GM18870 (cell line): ENCODE data around the gene NCK2.

Experiments used
- ATAC-seq: cut with Tn5 transposase; IDR thresholded peaks from one replicate; pipeline ENCODE4 v1.9.1; 2021; ENCODE audit warnings: moderate library complexity; ENCODE audit not compliant: unreplicated experiment

Gene NCK2

DNA sequence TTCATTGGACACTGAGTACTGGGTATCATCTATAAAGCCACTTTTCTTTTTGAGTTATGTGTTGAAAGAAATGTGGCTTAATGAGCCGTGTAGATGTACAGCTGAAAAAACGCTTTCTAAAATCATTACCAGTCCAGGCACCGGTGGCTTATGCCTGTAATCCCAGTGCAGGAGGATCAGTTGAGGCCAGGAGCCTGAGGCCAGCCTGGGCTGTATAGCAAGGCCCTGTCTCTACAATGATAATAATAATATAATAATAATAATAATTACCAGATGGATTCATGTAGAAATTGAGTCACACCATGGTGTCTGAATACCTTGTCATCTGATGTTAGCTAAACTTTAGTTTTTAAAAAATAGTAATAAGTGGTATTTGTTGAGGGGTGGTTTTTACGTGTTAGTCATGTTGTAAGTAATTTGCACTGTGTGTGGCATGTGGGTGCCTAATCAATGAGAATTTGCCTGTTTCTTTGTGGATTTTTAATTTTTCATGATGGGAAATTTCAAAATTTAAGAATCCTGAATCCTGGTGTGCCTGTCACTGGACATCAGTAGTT is 30.1 kb downstream of the NCK2 start:
- no peak for ATAC-seq

DNA sequence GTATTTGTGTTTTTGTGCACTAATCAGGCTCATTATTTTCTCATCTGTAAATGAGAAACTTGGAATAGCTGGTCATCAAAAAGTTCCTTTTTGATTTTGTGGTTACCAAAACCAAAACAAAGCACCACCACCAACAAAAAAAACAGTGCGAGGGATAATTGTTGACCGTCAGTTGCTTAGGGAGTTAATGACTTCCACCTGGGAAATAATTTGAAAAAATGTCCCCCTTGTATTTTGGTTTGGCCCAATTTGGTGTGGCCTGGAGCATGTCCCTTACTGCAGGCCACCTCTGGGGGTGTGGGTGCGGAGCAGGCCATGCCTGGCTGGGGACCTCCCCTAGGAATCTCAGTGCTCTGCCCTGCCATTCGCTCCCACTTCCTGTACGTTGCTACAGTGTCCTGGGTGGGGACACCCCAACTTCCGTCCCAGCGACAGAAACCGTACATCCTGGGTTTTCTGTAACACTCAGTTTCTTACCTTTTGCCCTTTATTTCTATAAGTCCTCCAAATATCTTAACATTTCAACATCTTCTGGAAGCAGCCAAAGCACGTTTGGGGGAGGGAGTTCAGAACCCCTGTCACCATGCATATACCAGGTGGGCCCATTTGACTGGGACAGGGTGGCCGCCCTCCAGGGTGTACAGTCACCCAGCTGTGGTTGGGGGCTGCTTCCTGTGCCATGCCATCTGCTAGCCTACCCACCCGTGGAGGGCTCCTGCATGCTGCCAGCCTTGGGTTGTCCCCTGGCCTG is 31.3 kb downstream of the NCK2 start:
- ATAC-seq, result peak; percentile 54

DNA sequence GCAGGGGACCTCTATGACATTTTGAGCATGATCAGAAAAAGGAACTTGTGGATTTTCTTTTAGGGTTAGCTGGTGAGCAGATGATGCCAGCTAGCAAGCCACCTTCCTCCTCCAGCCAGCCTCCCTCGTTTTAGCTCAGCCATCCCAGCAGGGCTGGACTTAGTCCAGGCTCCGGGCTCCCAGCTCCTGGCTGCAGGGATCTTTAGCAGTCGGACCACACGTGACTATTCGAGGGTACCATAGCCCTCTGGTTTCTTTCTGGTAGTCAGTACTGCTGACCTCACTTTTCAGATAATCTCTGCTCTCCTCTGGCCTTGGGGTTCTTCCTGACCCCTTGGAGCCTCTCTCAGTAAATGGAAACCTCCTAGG is 31.8 kb downstream of the NCK2 start:
- peak; percentile 10 for ATAC-seq

DNA sequence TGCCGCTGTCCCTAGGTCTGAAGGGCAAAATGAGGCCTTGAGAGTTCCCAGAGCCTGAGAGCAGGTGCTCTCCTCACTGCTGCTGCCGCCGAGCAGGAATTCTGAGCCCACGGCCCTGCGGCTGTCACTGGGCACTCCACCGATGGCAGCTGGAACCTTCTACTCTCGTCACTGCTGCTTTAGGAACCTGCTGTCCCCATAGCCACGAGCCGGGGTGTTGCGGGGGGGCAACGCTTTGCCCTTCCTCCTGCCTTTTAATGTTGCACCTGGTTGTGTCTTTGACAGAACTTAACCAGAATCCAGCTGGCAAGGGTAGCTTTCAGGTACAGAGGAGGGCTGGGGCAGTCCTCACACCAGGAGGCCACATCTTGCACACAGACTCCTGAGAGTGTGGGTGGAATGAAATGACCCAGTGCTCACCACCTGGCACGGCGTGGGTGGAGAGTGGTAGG is 32.3 kb downstream of the NCK2 start:
- ATAC-seq, result peak; percentile 36

DNA sequence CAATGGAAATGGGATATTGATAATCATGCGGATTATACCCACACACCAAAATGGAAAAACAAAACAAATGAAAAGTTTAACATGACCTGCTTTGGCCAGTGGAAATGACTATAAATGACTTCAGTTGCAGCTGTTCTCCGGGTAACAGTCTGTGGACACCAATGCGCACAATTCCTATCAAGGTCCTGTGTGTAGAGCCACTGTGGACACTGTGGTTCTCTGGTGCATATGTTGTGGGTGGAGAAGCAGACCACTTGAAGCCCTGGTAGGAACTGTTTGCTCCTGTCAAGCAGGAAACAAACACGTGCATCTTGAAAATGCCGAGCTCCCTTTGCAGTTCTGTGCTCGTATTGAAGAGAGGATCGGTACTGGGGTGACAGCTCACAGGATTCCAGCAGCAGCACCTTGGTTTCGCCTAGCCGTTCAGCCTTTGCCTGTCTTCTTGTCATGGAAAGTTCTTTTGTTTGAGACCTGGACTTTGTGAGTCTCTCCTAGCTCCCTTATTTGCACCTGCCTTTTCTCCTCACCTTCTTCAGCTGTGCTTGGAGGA is 32.9 kb downstream of the NCK2 start:
- ATAC-seq, result no peak

DNA sequence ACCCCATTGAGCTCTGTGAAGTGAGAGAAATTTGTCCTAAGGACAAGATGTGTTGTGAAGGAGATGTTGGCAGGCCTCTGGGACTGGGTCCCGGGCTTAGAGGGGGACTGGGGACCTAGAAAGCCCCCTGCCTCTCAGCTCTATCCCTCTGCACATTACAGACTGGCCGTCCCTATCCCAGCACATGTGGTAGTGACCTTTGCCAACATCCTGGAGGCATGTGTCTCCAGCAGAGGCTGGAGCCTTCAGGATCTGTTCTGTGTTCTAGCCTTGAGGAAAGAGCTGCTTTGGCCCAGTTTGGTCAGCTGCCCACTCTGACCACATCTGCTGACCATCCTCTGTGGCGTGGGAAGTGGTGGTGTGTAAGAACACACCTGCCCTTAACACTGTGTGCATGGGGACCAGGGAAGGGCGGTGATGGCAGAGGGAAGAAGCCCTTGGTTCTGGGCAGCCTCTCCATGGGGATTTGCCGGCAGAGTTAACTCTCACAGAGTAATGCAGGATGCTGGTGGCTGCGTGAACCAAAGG is 33.4 kb downstream of the NCK2 start:
- ATAC-seq, result no peak

DNA sequence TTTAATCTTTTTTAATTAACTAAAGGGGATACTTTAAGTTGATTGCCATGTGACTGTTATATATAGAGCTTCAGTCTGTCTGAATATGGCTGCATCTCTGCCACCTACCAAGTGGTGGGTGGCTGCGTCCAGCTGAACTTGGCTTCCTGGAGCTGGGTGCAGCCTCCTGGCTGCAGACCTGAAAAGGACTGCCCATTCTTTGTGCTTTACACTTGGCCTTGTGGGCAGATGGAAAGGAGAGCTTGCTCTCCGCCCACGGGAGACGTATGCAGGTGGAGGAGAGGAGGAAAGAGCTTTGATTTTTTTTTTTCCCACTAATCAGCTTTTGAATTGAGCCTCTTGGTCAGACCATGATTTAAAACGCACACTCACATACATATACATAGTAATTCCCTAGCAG is 34.7 kb downstream of the NCK2 start:
- ATAC-seq, result no peak

DNA sequence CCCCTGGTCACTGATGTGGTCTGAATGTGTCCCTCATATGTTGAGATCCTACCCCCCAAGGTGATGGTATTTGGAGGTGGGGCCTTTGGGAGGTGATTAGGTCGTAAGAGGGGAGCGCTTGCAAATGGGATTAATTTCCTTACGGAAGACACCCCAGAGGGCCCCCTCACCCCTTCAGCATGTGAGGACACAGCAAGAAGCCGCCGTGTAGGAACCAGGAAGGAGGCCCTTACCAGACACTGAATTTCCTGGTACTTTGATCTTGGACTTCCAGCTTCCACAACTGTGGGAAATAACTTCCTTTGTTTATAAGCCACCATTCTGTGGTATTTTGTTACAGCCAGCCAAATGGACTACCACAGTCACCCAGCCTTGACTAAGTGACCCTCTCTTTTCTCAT is 35.9 kb downstream of the NCK2 start:
- ATAC-seq, result no peak

DNA sequence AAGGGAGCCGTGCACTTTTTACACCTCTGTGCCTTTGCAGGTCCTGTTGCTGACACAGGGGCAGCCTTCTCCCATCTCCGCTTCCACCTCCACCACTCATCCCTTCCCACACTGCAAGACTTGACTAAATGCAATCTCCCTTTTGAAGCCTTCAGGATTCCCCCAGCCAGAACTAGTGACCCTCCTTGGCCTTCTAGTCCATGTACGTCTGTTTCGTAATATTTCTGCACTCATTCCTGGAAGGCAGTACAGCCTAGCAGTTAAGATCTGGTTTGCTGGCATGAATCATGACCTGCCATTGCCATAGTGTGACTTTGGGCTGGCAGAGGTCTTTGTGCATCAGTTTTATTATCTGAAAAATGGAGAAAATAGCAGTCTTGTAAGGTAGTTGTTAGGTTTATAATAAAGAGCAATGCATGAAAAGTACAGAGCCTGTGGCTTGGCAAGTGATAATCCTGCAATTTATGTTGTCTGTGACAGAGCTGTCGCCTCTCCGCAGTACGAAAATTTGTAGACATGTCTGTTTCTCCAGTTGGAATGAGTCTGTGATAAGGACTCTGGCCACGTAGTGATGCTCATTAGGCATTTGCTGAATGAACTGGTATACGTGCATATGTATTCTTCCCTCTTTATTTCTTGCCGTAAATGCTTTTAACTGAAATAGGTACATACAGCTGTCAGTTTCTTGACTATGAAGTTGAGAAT is 36.7 kb downstream of the NCK2 start:
- ATAC-seq, result no peak

DNA sequence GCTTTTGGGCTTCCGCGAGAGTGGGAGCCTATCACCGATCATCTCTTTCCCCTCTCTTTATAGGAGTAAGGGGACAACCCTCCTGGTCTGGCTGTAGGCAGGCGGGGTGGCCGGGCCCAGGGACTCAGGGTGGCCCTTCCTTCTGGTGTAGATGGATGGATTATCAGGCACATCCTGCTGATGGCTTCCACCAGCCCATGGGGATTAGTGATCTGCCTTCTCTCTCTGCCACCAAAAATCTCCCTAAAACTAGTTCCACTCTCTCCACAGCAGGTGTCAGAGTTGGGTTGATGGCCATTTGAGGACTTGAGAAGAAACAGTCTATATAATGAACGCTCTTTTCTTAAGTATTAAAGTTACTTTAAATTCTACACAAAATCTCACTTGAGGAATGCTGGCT is 37.4 kb downstream of the NCK2 start:
- ATAC-seq, result no peak

DNA sequence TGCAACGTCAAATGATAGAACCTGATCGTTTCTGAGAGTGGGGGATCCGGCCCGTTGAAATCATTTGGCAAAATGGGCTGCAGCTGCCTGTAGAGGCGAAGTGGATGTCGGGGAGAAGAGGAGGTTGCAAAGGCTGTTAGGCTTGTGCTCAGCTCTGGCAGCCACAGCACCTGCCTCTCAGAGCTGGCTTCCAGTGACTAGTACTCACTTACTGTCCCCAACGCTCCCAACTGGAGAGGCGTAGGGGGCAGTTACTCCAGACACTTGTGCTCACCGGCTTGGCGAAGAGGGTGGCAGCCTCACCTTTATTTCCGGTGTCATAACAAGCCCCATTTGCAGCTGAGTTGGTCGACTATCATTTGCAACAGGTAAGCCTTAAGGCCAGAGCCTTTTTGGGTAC is 37.9 kb downstream of the NCK2 start:
- ATAC-seq, result no peak

DNA sequence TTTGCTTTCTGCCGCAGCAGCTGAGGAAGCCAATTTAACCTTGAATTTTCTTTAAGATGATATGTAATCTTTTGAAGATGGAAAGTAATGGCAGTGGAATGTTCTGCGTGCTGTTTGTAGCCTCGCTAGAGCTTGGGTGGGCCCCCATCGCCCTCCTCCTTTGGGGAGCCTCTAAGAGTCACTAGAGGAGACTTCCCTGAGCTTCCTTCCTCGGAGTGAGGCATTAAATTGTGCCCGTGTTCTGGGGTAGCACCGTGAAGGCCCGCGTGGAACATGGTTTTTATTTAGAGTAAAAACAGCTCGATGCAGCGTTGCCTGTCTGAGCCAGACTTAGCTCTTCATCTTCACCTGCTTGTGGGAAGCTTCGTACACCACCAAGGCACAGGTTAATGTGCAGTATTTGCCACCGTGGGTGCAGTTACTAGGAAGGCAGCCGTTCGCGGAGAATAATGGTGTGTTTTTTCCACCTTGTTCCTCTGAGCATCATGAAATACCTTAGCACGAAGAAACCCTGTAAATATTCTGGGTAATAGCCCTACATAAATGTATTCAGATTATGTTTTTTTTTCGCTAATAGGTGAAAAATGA is 38.5 kb downstream of the NCK2 start:
- ATAC-seq, result no peak

DNA sequence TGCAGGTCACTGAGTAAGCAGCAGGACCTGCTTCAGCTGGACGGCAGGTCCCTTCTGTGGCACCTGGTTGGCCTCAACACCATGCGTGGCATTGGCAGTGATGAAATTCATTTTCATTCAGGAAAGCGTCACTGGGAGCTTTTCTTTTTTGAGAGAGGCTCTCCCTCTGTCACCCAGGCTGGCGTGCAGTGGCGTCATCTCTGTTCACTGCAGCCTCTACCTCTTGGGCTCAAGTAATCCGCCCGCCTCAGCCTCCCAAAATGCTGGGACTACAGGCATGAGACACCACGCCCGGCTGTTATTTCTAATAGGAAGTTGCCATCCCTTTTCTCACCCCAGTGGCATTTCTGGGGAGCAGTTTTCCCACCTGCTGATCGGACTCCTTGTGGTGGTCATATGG is 39.3 kb downstream of the NCK2 start:
- no peak for ATAC-seq

DNA sequence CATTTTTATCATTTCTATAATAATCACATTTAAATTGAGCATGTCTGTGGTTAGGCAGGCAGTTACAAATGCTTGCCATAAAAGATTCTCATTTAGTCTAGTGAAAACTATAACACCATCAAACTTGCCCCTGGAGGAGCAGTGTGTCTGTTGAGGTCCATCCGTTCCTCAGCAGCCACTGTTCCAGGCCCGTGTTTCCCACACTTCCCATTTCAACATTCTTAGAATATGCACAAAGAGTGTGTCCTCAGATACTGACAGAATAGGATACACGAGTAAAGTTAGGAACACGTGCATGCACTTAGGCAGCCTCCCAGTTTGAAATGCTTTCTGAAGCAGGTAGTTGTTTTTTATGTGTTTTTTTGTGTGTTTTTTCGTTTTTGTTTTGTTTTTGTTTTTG is 39.9 kb downstream of the NCK2 start:
- no peak for ATAC-seq

DNA sequence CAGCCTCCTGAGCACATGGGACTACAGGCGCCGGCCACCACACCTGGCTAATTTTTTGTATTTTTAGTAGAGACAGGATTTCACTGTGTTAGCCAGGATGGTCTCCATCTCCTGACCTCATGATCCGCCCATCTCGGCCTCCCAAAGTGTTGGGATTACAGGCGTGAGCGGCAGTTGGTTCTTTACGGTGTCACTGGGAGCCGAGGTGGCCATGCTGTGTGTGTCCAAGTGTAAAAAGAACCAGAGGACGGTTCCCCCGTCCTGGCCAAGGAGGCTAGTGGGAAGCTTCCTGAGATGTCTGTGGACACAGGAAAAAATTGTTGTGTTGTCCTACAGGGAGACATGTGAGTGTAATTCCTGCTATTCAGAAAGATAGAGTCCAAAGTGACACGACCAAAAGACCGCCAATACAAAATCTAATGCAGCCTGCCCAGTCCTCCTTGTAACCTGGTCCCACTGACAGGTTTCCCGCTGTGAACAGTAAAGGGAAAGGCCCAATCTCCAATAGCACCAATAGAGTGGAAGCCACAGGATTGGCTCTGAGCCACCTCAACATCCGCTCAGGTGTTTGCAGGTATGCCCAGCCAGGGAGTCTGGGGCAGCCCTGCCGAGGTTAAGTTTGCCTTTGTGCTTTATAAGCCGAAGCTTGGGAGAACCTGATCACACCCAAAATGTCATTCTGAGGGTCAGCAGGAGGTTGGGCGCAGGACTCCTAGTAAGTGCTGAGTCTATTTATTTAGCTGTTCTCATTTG is 40.6 kb downstream of the NCK2 start:
- ATAC-seq, result no peak

DNA sequence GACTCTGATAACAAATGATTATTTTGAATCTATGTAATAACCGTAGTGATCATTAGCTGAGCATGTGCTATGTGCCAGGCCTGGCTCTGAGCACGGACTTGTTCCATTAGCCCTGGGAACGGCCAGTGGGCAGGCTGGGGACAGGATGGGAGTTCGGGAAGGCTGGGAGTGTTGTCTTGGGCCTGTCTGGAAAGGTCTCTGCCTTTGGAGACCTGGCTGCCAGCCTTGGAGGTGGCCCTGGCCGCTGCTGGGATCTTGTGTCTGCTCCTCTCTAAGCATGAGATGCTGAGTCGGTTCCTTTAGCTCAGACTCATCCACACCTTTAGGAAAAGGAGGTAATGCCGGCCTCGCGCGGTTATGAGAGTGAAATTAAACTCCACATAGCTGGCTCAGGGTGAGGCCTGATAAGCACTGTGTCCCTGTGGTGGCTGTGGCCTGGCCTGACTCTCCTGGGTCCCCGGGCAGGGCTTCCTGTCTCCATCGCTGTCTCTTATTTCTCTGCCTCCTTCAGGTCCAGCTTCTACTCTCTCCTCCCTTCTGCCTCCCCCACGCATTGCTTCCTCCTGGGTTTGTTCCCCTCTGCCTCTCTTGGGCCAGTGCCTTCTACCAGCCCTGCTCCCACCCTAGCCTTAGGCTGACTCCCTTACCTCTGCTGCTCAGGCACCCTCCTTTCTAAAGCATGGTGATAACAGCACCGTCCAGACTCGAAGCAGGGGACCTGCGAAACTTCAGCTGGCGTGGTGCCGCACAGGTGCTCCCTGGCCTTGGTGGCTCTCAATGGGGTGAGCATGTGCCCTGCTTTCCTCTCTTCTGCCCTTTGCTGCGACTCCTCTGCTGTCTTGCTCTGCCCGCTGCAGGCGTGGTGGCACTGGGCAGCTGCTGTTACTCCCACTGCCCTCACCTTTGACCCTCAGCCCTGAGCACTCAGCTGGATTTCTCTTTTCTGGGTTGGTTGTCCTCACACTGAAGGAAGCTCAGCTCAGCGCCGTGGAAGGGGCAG is 41.8 kb downstream of the NCK2 start:
- ATAC-seq, result no peak

DNA sequence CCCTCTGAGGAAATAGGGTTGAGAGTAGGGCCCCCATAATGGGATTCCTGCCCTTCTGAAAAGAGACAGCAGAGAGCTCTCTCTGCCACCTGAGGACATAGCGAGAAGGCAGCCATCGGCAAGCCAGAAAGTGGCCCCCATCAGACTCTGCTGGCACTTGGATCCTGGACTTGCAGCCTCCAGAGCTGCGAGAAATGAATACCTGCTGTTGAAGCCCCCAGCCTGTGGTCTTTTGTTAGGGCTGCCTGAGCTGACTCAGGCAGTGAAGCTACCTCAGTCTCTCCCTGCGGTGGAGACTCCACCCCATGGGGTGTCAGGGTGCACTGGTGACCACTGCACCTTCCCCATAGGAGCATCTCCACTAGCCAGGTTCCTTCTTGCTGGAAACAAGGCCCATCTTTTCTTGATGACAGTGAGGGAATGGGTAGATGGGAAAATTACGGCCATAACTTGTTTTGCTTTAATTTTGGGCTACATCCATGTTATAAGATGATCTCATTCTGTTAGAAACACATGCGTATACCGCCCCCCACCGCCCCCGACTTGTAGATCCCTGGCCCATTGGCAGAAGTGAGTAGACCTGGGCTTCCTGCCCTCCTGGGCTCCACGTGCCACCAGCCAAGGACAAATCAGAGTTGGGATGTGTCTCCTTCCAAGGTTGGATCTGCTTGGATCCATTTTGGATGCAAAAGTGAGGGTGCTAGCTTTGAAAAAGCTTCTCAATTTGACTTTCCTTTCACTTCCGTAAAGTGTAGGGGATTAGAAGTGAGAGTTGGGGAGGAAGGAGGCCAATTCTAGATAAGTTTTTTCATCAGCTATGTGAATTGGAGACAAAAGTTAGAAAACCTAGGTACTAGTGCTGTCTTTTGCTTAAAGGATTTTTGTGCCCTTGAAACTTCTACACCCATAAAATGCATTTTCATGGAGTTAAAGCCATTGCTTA is 42.9 kb downstream of the NCK2 start:
- no peak for ATAC-seq

DNA sequence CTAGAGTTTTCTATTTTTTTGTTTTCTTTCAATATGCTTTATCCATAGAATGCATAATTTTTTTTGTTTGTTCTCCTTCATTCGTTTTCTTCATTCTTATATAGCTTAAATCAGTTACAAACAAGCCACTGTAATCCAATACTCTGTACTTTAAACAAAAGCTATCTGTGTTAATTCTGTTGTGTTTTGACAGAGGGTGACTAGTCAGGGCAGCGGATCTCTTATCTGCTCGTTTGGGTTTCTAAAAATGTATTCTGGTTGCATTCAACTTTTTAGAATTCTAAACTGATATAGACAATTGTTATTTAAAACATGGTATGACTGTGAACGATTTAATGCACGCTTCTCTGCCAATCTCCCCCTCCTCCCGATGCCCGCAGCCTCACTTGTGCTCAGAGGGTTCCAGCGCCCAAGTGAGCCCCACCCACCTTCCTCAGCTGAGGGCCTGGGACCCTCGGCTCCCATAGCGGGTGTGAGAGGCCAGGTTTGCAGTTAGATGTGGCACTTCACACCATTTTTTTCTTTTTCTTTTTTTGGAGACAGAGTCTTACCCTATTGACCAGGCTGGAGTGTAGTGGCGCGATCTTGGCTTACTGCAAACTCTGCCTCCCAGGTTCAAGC is 44.1 kb downstream of the NCK2 start:
- no peak for ATAC-seq
